Measurements from ENCODE around the gene SLC4A9.
"Not testable (repeated sequence)": the region's sequence is repeated elsewhere in the genome, so short reads cannot be mapped to it uniquely, and the experiment has no call there.

GRCh38 chr5:140421375-140421774 lies 61.4 kb downstream of the SLC4A9 start:
- TF ChIP-seq, protein P1, sequence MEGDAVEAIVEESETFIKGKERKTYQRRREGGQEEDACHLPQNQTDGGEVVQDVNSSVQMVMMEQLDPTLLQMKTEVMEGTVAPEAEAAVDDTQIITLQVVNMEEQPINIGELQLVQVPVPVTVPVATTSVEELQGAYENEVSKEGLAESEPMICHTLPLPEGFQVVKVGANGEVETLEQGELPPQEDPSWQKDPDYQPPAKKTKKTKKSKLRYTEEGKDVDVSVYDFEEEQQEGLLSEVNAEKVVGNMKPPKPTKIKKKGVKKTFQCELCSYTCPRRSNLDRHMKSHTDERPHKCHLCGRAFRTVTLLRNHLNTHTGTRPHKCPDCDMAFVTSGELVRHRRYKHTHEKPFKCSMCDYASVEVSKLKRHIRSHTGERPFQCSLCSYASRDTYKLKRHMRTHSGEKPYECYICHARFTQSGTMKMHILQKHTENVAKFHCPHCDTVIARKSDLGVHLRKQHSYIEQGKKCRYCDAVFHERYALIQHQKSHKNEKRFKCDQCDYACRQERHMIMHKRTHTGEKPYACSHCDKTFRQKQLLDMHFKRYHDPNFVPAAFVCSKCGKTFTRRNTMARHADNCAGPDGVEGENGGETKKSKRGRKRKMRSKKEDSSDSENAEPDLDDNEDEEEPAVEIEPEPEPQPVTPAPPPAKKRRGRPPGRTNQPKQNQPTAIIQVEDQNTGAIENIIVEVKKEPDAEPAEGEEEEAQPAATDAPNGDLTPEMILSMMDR (IDR thresholded peaks at IDR 0.05): not testable (repeated sequence)
- not testable (repeated sequence) for TF ChIP-seq POLR2AphosphoS5, POLR2A (IDR thresholded peaks at IDR 0.05)
